Measurements from ENCODE around the gene PIMREG.
A peak's percentile ranks its signal among the peaks of the same experiment; 100 is the strongest.

The PIMREG gene

DNA sequence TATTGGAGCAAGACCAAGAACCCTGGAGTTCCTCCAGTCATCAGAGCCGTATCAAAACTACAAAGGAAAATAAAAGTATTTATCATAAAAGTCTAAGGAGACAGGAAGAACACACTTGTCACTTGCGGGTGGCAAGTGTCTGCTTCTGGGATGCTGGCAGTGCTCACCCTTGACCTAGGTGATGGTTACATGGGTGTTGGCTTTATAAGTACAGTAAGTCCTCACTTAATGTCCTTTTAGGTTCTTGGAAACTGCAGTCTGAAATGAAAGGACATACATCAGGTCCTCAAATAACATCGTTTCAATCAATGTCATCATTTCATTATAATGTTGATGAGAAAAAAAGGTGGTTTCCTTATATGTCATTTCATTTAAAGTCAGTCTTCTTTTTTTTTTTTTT, 6.3 kb upstream of the PIMREG start:
- no peak overlapping the region for H3K4me3 ChIP-seq (ENCODE audit: low read depth, low read length)
- TF ChIP-seq, protein P1, sequence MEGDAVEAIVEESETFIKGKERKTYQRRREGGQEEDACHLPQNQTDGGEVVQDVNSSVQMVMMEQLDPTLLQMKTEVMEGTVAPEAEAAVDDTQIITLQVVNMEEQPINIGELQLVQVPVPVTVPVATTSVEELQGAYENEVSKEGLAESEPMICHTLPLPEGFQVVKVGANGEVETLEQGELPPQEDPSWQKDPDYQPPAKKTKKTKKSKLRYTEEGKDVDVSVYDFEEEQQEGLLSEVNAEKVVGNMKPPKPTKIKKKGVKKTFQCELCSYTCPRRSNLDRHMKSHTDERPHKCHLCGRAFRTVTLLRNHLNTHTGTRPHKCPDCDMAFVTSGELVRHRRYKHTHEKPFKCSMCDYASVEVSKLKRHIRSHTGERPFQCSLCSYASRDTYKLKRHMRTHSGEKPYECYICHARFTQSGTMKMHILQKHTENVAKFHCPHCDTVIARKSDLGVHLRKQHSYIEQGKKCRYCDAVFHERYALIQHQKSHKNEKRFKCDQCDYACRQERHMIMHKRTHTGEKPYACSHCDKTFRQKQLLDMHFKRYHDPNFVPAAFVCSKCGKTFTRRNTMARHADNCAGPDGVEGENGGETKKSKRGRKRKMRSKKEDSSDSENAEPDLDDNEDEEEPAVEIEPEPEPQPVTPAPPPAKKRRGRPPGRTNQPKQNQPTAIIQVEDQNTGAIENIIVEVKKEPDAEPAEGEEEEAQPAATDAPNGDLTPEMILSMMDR (IDR thresholded peaks at IDR 0.05; ENCODE audit: low read depth, low read length) = no peak

- no peak overlapping the region for H3K4me3 ChIP-seq (ENCODE audit: low read depth, low read length)
- TF ChIP-seq, protein P1 (IDR thresholded peaks at IDR 0.05; ENCODE audit: low read depth, low read length) = no peak
Measured at GRCh38 chr17:6439951-6440350, 4.3 kb upstream of the PIMREG start.

DNA sequence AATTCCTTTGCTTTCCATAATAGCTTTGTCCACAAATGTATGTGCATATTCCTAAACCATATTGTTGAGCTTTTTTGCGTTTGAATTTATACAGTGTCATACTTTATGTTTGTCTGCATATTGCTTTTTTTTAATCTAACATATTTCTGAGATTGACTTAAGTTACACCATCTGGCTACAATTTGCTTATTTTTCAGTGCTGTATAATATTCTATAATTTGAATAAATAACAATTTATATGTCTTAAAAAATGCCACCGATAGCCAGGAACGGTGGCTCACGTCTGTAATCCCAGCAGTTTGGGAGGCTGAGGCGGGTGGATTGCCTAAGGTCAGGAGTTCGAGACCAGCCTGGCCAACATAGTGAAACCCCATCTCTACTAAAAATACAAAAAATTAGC, 1.5 kb upstream of the PIMREG start:
- TF ChIP-seq, protein P1 (IDR thresholded peaks at IDR 0.05; ENCODE audit: low read depth, low read length) = no peak
- no peak overlapping the region for H3K4me3 ChIP-seq (ENCODE audit: low read depth, low read length)

- TF ChIP-seq, protein P1 (IDR thresholded peaks at IDR 0.05; ENCODE audit: low read depth, low read length) = no peak
- peak overlapping the region; percentile 70 for H3K4me3 ChIP-seq (ENCODE audit: low read depth, low read length)
Measured at GRCh38 chr17:6444571-6445335, 498 bp downstream of the PIMREG start.

GRCh38 chr17:6446516-6447100, 2.4 kb downstream of the PIMREG start:
- TF ChIP-seq, protein P1 (IDR thresholded peaks at IDR 0.05; ENCODE audit: low read depth, low read length) = no peak
- H3K4me3 ChIP-seq (ENCODE audit: low read depth, low read length) = no peak overlapping the region

DNA sequence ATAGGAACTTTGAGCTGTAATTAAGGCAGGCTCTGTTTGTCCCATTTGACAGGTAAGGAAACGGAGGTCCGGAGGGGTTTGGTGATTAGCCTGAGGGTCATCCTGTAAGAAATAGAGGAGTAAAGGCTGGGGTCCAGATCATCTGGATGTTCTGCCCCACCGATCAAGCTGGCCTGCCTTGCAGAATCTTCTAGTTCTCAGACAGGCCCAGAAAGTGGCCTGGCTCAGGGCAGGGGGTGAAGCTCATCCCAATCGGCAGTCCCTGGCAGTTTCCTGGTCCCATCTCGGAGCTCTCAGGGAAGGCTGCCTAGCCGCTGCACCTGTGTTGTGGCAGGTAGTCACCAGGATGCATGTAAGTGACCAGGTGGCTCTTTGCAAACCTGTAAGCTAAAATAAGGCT, 4.2 kb downstream of the PIMREG start:
- TF ChIP-seq, protein P1 (IDR thresholded peaks at IDR 0.05; ENCODE audit: low read depth, low read length) = no peak
- H3K4me3 ChIP-seq (ENCODE audit: low read depth, low read length) = no peak overlapping the region

- H3K4me3 ChIP-seq (ENCODE audit: low read depth, low read length) = no peak overlapping the region
- TF ChIP-seq, protein P1 (IDR thresholded peaks at IDR 0.05; ENCODE audit: low read depth, low read length) = no peak
Measured at GRCh38 chr17:6449307-6449706, 5.1 kb downstream of the PIMREG start.

Data from WI38 (cell line).